Hypothalamus (tissue), 51 donors: ENCODE results near the gene RBFOX2.

Experiments used
- DNase-seq, 51 donors: peaks; one replicate each; lab custom pipeline; 2025; lab: John Stamatoyannopoulos, UW

The RBFOX2 gene

DNA sequence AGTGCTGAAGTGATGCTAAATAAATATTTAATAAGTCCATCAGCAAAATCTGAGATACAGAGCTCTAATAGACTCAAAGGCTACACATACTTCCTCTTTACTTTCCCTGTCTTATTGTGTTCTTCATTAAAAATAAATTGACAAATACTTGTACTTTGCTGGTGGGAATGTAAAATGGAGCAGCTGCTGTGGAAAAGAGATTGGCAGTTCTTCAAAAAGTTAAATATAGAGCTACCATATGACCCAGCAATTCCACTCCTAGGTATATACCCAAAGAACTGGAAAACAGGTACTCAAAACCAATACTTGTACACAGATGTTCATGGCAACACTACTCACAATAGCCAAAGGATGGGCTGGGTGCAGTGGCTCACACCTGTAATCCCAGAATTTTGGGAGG, 76.0 kb downstream of the RBFOX2 start:
- no peak for DNase-seq

DNA sequence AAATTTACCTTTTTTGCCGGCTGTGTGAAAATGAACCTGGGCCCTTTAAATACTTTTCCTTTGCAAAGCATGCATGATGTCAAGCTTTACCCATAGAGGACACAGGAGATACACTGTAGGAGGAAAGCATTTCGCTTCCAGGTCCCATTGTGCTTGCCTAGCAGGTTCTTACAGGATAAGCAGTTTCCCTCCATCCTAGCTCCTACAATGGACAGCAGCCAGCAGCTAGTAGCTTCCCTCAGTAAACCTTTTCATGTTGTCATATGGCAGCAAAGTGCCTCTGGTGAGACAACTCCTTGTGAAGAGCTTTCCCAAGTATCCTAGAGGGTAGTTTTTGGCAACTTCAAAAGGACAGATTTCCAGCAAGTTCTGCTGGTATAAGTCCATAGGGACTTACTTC, 78.4 kb downstream of the RBFOX2 start:
- no peak for DNase-seq

GRCh38 chr22:35949243-35949642, 79.4 kb downstream of the RBFOX2 start:
- no peak for DNase-seq

GRCh38 chr22:35947794-35948425, 80.7 kb downstream of the RBFOX2 start:
- DNase-seq: no peak

DNA sequence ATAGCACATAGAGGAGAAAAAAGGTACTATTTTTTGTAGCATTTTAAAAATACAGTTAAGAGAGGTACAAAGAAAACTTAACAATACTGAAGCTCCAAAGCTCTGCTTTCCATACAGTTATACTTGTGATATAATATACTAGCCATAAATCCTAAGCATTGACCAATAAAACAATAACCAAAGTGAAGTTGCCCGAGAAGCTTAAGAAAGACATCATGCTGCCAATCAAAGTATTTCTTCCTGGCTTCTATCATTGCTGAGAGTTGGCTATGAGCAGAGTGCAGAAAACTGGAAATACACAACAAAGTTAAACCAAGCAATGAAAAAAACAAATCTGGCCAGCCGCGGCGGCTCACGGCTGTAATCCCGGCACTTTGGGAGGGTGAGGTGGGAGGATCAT, 84.2 kb downstream of the RBFOX2 start:
- DNase-seq: no peak

GRCh38 chr22:35940166-35940565, 88.5 kb downstream of the RBFOX2 start:
- no peak for DNase-seq

DNA sequence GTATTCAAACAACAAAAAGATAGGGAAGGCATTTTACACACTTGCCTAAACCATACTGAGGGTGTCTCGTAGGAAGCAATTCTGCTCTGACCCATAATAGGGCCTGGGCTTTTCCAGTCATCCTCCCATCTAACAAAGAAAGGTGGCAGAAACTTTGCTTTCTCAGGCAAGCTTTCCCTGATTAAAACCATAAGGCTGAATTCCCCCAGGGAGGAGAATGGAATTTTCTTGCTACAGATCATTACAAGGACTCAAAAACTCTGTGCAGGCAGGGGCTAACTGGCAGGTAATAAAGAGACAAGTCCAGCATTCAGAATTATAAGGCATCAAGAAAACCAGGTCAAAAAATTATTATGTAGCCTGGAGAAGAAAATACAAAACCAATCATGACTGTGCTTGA, 90.4 kb downstream of the RBFOX2 start:
- DNase-seq: no peak

- peak in 5 of 51 donors; percentile 2 to 50 (median 23) for DNase-seq
Measured at GRCh38 chr22:35930933-35931332, 97.7 kb downstream of the RBFOX2 start.

GRCh38 chr22:35928285-35928798, 100.3 kb downstream of the RBFOX2 start:
- DNase-seq: no peak

- no peak for DNase-seq
Measured at GRCh38 chr22:35923026-35923425, 105.6 kb downstream of the RBFOX2 start.

DNA sequence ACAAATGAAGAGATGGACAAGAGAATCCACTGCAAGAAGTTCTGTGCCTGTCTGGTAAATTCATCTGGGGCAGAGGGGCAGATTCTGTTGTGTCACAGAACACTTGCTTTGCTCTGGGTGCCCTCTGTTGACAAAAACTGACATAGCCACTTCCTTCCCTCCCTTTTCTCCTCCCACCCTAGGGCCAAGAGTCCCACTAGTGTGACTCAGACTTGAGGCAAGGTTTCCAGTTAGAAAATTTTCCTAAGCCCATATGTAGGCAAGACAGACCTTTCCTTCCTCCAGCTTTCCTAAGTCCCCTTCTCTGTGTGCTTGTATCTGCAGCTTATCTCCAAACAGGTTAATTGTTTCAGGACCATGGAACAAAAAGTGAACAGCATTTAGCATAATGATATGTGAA, 106.8 kb downstream of the RBFOX2 start:
- peak in 25 of 51 donors; percentile 8 to 59 (median 33) for DNase-seq

DNA sequence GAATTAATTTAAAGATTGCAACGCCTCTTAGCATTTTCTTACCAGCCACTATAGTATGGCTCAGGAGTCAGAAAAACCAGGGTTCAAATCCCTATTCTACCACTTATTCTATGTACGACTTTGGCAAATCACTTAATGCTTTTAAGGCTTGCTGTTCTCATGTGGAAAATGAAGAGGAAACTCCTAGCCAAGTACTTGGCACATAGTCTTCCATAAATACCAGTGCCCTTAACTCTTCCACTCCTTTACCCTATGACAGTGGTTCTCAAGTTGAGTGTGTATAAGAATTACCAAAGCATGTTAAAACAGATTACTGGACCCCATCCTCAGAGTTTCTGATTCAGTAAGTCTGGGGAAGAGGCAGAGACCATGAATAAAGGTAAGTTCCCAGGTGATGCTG, 107.6 kb downstream of the RBFOX2 start:
- DNase-seq: no peak

DNA sequence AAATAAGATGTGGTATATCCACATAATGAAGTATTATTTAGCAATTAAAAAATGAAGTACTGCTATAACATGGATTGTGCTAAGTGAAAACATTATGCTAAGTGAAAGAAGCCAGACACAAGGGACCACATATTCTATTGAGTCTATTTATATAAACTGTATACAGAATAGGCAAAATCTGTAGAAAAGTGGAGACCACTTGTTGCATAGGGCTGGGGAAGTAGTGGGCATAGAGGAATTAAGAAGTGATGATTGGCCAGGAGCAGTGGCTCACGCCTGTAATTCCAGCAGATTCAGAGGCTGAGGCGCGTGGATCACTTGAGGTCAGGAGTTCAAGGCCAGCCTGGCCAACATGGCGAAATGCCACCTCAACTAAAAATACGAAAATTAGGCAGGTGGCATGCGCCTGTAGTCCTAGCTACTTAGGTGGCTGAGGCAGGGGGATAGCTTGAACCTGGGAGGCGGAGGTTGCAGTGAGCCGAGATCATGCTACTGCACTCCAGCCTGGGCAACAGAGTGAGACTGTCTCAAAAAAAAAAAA, 109.6 kb downstream of the RBFOX2 start:
- no peak for DNase-seq

DNA sequence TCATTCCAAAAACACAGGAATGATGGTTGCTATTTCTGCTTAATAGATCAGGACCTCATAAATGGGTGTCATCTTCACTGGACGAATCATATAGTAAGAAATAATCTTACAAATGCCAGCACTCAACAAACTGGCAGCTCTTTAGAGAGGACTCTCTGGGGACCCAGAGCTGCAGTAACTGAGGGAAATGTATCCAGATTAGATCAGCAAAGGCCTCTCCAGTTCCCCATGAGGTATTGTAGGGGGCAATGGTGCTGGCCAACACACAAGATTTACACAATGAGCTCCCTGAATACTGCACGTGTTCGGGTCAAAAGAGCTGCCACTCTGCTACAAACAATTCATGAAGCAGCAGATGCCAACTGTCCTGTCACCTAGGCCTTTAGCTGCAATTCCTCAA, 110.2 kb downstream of the RBFOX2 start:
- peak in 1 of 51 donors; percentile 3 for DNase-seq

GRCh38 chr22:35917651-35918050, 111.0 kb downstream of the RBFOX2 start:
- no peak for DNase-seq

- DNase-seq: peak in 2 of 51 donors; percentile 45 to 76
Measured at GRCh38 chr22:35915477-35916013, 113.1 kb downstream of the RBFOX2 start.

- DNase-seq: peak in 37 of 51 donors; percentile 12 to 93 (median 58)
Measured at GRCh38 chr22:35914665-35915476, 113.8 kb downstream of the RBFOX2 start.

- peak in 3 of 51 donors; percentile 7 to 56 (median 31) for DNase-seq
Measured at GRCh38 chr22:35914357-35914664, 114.3 kb downstream of the RBFOX2 start.

- DNase-seq: peak in 1 of 51 donors; percentile 27
Measured at GRCh38 chr22:35913925-35914324, 114.7 kb downstream of the RBFOX2 start.

DNA sequence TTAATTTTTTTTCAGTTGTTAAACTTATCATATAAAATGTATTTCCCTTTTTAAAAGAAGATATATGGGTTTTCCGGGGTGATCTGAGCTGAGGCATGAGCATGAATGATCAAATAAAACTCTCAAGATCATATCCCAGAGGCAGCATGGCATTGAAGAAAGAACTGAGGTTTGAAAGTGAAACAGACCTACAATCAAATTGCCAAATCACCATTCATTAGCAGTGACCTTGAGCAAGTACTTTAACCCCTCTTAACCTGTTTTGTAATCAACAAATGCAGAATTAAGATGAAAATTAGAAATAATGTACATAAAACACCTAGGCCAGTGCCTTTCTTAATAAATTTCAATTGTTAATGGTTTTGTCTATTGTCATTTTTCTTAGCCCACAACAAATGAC, 116.0 kb downstream of the RBFOX2 start:
- no peak for DNase-seq

GRCh38 chr22:35911877-35912276, 116.7 kb downstream of the RBFOX2 start:
- no peak for DNase-seq

DNA sequence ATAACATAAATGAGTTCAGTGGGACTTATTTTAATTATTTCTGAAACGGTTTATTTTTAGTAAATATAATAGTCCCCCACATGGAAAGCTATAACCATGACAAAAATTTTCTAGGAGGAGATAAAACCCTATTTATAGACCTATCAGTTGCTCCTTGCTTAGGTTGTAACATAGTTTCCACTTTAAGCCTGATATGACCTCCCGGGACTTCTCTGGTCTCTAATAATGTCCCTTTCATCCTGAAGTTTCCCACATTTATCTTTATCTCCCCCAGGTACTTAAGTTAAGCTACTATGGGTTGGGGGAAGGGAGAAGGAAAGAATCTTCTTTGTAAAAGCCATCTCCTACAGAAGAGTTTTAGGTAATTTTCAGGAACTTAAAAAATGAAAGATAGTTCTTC, 117.7 kb downstream of the RBFOX2 start:
- DNase-seq: no peak
